Activated naive CD4-positive, alpha-beta T cell treated with anti-CD3 and anti-CD28 coated beads, Interleukin-2, amount 50 U/mL, for 24 hours (primary cell): Measurements from ENCODE around the gene MCF2.

Experiments
- H3K27ac Mint-ChIP-seq: one replicate; pipeline ENCODE4 v1.8.0; 2021; ENCODE audit warnings: mild to moderate bottlenecking, mixed read lengths
- H3K27me3 Mint-ChIP-seq: one replicate; pipeline ENCODE4 v1.8.0; 2021; ENCODE audit warnings: mixed read lengths
- H3K36me3 Mint-ChIP-seq: one replicate; pipeline ENCODE4 v1.8.0; 2021; ENCODE audit warnings: mixed read lengths
- H3K4me1 Mint-ChIP-seq: one replicate; pipeline ENCODE4 v1.8.0; 2021; ENCODE audit warnings: mixed read lengths
- H3K4me3 Mint-ChIP-seq: one replicate; pipeline ENCODE4 v1.8.0; 2021; ENCODE audit warnings: mild to moderate bottlenecking, mixed read lengths
- H3K9me3 Mint-ChIP-seq: one replicate; pipeline ENCODE4 v1.8.0; 2021; ENCODE audit warnings: mixed read lengths

Gene MCF2

GRCh38 chrX:139544591-139544990 is 163.4 kb downstream of the MCF2 start:
- no peak overlapping the region for H3K4me3 Mint-ChIP-seq
- no peaks in the 10 kb centered on the region for H3K4me1 Mint-ChIP-seq
- no peak overlapping the region for H3K27ac Mint-ChIP-seq
- H3K27me3 Mint-ChIP-seq = peaks cover 5% of the 10 kb centered on the region
- no peaks in the 10 kb centered on the region for H3K36me3 Mint-ChIP-seq
- H3K9me3 Mint-ChIP-seq = no peaks in the 10 kb centered on the region

DNA sequence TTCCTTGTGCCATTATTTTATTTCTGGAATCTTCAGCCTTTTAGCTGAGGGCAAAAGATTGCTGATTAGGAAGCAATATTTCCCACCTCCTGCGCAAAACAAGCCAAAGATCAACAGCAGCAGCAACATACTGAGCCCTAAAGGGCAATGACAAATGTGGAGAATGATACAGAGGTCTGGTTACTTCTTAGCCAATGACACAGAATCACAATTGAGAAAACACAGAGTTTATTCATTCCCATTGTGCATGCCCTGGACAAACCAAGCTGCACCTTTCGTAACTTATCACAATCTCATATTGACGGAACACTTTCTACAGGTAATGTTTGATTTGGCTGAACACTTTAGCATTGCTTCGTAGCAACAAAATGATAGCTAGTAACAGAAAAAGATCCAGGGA is 164.0 kb downstream of the MCF2 start:
- peaks cover 5% of the 10 kb centered on the region for H3K27me3 Mint-ChIP-seq
- H3K9me3 Mint-ChIP-seq = no peaks in the 10 kb centered on the region
- H3K36me3 Mint-ChIP-seq = no peaks in the 10 kb centered on the region
- H3K4me1 Mint-ChIP-seq = no peaks in the 10 kb centered on the region
- no peak overlapping the region for H3K27ac Mint-ChIP-seq
- no peak overlapping the region for H3K4me3 Mint-ChIP-seq

DNA sequence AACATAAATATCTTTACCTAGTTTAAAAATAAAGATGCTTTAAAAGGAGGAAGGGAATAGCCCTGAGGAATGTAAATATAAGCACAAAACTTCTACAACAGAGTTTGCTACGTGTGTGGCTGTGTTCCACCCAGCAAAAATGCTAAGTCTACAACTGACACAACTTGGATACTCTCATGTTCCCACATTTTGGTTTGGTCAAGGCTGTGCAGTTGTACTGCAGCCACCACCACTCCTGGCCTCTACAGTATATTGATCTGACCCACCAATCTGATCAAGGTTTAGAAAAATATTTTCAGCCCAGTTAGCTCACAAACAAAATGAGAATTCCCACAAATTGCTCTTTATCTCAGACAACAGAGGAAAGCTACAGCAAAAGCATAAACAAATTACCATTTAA is 165.3 kb downstream of the MCF2 start:
- no peak overlapping the region for H3K27ac Mint-ChIP-seq
- peaks cover 5% of the 10 kb centered on the region for H3K27me3 Mint-ChIP-seq
- no peaks in the 10 kb centered on the region for H3K9me3 Mint-ChIP-seq
- no peaks in the 10 kb centered on the region for H3K36me3 Mint-ChIP-seq
- H3K4me3 Mint-ChIP-seq = no peak overlapping the region
- H3K4me1 Mint-ChIP-seq = no peaks in the 10 kb centered on the region

DNA sequence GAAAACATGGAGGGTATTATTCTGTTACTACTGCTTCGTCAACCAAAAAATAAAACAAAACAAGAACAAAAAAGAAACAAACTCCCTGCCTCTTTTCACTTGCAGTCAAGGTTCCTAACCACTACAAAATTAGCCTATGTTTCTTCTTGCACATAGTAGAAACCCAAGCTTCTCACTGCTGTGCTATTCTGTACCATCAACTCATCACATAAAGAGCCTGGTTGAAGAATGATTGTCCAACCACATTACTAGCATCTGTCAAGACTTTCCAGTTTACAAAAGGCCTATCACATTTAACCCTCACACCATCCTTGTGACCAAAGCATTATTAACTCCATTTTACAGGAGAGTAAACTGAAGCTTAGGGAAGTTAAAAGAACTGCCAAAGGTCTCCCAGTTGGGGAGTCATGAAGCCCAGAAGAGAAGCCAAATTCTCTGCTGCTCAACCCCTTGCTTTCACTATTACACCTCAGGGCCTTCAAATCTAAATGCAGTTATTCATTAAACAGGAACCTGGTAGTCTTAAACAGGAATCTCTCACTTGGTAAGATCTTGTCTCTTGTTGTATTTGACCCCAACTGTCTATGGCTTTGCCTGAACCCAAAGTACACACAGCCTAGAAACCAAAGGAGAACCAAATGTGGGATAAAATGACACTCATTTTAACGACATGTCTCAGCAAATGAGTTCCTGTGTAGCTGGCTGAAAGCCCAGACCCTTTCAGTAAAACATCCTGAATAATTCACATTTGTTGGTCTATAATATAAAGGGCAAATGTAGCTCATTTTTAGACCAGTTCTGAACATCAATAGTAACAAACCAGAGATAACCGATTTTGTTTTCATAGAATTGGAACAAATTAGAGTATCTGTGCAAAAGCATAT is 168.8 kb downstream of the MCF2 start:
- Mint-ChIP-seq H3K4me3 (no peak overlapping the region), H3K36me3 (no peaks in the 10 kb centered on the region), H3K9me3 (no peaks in the 10 kb centered on the region), H3K27ac (no peak overlapping the region), H3K4me1 (no peaks in the 10 kb centered on the region), H3K27me3 (peaks cover 4% of the 10 kb centered on the region)

DNA sequence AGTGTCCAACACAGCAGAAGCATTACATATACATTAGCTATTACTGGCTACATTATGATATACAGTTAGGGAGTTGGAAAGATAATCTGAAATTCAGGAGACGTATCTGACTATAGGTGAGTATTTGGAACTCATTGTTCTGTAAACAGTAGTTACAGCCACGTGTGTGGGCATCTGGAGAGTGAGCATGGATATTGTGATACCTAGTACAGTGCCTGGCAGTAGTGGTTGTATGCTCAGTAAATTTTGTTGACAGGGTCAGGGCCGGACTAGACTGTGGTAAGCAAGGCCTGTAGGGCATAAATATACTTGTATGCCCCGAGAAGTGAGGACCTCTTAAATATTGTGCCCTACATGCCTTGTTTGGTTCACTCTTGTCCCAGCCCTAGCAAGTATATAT is 174.5 kb downstream of the MCF2 start:
- H3K4me1 Mint-ChIP-seq = no peaks in the 10 kb centered on the region
- H3K27ac Mint-ChIP-seq = no peak overlapping the region
- H3K9me3 Mint-ChIP-seq = no peaks in the 10 kb centered on the region
- no peaks in the 10 kb centered on the region for H3K27me3 Mint-ChIP-seq
- no peak overlapping the region for H3K4me3 Mint-ChIP-seq
- H3K36me3 Mint-ChIP-seq = no peaks in the 10 kb centered on the region

DNA sequence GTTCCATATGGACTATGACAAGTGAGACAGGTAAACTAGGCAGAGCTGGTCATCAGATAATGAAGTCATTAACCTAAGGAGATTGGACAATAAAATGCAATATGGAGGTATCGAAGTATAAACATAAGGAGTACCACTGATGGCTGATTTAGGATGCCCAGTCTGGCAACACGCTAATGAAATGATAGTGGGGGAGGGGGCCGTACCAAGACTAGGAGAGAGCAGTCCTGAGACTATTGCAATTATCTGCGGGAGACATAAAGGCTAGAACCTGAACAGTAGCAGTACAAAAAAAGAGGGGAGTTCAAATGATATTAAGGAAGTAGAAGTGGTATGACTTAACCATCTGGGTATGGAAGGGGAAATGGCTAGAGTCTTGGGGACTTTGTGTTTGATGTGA is 175.1 kb downstream of the MCF2 start:
- no peaks in the 10 kb centered on the region for H3K9me3 Mint-ChIP-seq
- H3K4me3 Mint-ChIP-seq = no peak overlapping the region
- no peaks in the 10 kb centered on the region for H3K36me3 Mint-ChIP-seq

More for the DNA sequence above, 175.1 kb downstream of the MCF2 start:
- H3K27ac Mint-ChIP-seq = no peak overlapping the region
- no peaks in the 10 kb centered on the region for H3K27me3 Mint-ChIP-seq
- H3K4me1 Mint-ChIP-seq = no peaks in the 10 kb centered on the region
